HG03442 (cell line): ENCODE results near the gene TANC1.
"Not testable (repeated sequence)": the region's sequence is repeated elsewhere in the genome, so short reads cannot be mapped to it uniquely, and the experiment has no call there.

Source experiments
- ATAC-seq: cut with Tn5 transposase; IDR thresholded peaks from one replicate; pipeline ENCODE4 v1.9.1; 2021; ENCODE audit warnings: mild to moderate bottlenecking, moderate library complexity; ENCODE audit not compliant: unreplicated experiment

The TANC1 gene

DNA sequence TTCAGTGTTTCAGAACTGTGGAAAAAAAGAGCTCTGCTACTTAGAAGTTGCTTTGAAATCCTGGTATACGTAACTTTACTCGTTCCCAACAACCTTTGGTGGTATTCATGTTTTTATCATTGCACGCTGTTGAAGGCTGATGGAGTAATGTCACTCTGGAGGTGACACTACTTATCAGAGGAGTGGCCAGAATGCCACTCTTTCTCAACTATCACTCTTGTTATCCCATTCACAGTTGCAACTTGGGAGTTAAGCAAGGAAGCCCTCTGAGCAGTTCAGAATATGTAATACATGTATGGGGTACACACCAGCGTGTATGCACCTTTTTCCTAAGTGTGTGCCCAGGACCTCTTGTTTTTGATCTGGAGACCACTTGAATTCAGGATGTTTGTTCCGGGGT lies 53.6 kb downstream of the TANC1 start:
- no peak for ATAC-seq

DNA sequence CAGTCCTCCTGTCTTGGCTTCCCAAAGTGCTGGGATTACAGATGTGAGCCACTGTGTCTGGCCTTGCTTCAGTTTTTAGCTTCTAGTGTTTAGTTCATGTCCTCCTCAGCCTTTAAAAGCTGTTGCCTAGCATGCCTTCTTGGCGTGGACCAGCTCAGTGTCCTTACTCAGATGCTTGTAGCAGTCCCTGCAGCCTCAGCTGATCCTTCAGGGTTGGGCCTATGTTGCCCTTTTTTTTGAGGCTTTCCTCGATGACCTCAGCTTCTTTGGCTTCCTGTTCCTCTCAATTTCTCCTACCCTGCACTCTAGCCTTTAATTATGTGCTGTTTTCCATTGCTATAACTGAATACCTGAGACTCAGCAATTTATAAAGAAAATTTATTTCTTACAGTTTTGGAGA lies 57.7 kb downstream of the TANC1 start:
- ATAC-seq: no peak

DNA sequence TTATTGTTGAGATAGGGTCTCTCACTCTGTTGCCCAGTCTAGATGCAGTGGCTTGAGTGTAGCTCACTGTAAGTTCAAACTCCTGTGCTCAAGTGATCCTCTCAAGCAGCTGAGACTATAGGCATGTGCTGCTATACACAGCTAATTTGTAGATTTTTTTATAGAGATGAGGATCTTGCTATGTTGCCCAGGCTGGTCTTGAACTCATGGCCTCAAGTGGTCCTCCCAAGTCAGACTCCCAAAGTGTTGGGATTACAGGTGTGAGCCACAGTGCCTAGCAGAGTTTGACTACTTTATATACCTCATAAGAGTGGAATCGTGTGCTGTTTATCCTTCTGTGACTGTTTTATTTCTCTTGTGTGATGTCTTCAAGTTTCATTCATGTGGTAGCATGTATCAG lies 60.3 kb downstream of the TANC1 start:
- no peak for ATAC-seq

DNA sequence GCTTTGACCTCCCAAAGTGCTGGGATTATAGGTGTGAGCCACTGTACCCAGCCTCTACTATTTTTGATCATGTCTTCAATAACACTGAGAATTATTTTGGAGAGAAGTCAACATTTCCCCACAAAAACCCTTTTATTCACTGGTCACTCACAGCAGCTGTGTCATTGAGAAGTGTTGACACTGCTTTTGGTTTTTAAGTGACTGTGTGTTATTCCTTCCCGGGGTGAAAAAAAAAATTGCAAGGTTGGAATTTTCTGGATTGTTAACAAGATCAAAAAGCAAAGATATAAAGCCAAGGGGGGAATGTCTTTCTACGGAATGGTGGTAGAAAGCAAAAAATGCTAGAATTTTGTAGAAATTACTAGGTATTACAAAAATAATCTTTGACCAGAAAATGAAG lies 61.5 kb downstream of the TANC1 start:
- ATAC-seq: no peak

DNA sequence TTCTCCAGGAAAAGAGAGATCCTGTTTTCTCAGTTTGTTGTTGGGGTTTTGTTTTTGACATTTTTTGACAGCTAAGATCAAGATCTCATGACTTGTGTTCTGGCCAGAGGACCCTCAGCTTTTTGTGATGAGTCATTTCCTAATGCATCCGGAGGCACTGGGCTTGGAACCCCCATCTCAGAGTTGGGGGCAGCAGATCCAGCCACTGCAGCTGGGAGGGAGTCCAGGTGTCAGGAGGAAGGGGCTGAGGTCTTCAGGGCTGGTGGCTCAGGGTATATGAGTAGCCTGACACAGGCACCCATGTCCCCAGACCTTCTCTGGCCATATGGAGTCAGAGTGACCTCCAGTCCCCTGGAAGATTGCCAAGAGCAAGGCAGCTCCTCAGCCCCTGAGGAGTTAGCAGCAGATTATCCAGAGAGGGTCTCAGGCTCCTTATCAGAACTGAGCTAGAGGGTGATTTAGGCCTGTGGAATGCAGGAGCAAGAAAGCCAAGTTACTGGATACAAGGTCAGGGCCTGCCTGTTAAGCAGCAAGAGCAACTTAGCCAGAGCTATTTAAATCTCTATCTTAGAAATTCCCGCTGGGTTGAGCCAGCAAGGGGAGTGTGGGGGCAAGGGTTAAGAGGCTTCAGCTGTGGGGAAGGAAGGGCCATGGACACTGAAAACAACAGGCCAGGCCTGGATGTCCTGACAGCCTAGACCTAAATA lies 62.4 kb downstream of the TANC1 start:
- no peak for ATAC-seq

DNA sequence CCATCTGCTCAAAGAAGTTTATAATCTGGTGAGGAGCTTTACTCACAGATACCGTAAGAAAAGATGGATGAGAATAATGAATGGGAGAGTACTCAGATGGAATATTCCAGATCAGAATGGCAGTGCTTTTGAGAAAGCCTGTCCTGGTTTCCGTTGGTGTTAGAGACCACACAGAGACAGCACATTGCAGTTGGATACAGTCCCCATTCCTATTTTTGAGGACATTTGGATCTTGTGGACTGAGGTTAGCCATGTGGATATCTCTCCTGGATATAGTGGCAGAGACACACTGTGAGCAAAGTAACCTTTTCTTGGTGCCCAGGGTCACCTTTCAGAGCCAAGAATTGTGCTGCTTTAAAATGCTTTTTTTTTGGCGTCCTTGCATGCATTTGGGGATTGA lies 63.7 kb downstream of the TANC1 start:
- ATAC-seq: no peak

DNA sequence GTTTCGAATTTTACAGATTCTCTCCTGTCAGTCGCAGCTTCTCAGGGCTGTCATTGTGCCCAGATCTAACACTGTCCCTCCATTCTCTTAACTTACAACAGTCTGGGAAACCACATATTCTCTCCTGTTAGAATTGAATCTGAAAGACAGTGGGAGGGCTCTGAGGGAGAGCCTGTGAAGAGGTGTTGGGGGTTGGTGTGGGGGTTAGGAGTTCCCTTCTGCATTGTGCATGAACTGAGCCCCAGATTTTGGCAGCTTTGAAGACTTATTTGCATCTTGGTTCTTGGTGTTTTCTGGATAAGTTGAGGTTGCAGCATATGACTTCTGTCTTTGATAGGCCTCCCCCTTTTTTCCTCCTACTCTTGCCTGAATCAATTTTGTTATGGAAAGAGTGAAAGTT lies 64.1 kb downstream of the TANC1 start:
- no peak for ATAC-seq

DNA sequence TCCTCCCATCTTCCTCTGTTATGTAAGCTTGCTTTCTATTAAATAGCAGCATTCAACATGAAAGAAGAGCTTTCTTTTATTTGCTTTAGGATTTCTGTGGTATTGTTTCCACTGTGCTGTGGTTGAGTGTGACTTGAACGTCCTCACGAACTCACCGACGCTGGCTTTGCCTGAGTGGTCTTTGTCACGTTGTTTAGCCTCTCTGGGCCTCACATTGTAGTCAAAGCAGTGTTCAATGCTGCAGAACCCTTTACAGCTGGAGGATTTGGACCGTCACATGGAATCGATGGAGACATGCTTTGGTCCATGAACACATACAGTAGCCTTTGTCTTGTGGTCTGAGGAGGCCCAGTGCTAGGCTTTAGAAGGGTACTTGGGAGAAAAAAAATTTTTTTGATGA lies 66.3 kb downstream of the TANC1 start:
- no peak for ATAC-seq

DNA sequence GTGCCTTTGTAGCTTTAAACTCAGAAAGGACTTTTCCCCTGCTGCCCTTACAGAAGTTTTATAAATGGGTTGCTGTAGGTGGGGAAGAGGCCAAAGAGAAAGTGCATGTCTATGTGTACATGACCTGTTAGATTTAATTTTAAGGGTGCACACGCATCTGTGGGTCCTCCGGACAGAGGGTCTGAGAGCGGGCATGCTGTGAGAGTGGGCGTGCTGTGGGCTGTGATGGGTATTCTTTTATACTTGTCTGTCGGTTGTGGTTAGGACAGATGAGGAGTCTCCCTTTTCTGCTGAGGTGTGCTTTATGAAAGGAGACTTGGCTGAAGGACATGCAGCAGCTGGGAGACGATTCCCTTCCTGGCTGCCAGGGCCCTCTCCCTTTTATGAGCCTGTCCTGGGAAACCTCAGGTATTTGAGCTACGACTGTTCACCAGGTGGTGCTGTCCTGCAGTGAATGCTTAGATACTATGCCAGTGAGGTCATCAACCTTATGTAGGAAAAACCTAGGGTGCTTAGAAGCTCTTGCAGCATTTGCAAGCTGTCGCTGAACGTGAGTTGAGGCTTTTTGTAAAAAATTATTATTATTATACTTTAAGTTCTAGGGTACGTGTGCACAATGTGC lies 67.5 kb downstream of the TANC1 start:
- no peak for ATAC-seq

DNA sequence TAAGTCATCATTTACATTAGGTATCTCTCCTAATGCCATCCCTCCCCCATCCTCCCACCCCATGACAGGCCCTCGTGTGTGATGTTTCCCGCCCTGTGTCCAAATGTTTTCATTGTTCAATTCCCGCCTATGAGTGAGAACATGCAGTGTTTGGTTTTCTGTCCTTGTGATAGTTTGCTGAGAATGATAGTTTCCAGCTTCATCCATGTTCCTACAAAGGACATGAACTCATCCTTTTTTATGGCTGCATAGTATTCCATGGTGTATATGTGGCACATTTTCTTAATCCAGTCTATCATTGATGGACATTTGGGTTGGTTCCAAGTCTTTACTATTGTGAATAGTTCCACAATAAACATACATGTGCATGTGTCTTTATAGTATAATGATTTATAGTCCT lies 68.0 kb downstream of the TANC1 start:
- not testable (repeated sequence) for ATAC-seq

DNA sequence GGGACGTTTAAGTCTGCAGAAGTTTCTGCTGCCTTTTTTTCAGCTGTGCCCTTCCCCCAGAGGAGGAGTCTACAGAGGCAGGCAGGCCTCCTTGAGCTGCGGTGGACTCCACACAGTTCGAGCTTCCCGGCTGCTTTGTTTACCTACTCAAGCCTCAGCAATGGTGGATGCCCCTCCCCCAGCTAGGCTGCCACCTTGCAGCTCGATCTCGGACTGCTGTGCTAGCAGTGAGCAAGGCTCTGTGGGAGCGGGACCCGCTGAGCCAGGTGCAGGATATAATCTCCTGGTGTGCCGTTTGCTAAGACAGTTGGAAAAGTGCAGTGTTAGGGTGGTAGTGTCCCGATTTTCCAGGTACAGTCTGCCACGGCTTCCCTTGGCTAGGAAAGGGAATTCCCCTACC lies 72.9 kb downstream of the TANC1 start:
- ATAC-seq: not testable (repeated sequence)

DNA sequence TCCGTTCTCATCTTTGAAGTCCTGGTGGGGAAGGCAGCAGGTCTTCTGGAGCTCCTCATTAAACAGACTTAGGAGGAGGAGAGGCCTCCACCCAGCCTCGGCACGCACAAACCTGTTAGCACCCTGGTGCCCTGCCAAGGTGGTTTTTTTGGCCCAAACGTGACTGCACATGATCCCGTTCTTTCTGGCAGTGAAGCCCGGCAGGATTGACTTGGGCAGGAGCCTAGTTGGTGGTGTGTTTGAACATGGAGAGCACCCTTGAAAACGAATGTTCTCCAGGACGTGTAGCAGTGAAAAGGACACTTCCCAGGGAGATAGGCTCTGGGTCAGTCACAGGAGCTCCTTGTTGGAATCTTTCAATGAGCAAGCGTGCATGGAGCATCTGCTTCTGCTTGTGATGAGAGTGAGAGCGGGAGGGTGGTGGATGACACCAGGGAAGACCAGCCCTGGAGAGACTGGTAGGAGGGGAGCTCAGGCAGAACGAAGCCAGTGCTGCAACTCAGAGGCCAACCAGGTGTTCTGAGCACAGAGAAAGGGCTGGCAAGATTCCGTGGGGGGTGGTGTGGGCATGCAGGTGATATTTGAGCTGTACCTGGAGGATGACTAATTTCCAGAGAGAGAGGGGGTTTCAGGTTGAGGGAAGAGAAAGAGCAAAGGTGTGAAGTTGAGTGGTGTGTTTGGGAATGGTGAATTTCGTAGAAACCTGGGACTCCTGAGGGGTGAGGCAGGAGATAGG lies 73.8 kb downstream of the TANC1 start:
- no peak for ATAC-seq

DNA sequence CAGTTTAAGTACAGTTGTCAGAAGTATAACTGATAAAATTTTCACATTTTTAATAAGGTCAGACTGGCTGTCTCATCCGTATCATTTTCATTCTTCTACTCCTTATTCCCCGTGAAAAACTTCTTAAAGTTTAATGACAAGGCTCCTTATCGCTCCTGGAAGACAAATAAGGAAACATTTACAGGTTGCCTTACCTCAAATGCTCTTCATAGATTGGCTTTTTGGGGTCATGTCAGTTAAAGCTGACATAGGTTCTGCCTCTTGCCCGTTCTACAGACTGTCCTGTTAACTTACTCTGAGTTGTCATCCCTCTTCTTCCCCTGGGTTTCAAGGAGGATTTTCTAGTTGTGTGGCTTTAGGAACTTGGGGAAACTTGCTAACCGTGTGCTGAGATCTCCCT lies 75.3 kb downstream of the TANC1 start:
- no peak for ATAC-seq

DNA sequence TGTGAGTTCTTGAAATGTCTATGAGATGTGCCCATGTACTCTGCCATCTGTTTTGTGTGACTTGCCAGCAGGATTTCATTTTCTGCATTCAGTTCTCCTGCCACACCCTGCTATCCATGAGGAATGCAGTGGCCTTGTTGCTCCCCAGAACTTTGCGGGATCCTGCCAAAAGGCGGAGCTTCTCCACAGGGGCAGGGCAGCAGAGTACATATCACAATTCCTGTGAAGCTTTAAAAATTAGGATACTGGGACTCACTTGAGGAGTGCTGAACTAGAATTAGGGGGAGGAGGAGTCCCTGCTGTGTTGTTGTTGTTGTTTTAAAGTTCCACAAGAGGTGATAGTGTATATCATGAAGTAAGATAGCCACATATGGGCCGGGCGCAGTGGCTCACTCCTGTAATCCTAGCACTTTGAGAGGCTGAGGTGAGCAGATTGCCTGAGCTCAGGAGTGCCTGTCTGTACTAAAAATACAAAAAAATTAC lies 76.4 kb downstream of the TANC1 start:
- no peak for ATAC-seq

DNA sequence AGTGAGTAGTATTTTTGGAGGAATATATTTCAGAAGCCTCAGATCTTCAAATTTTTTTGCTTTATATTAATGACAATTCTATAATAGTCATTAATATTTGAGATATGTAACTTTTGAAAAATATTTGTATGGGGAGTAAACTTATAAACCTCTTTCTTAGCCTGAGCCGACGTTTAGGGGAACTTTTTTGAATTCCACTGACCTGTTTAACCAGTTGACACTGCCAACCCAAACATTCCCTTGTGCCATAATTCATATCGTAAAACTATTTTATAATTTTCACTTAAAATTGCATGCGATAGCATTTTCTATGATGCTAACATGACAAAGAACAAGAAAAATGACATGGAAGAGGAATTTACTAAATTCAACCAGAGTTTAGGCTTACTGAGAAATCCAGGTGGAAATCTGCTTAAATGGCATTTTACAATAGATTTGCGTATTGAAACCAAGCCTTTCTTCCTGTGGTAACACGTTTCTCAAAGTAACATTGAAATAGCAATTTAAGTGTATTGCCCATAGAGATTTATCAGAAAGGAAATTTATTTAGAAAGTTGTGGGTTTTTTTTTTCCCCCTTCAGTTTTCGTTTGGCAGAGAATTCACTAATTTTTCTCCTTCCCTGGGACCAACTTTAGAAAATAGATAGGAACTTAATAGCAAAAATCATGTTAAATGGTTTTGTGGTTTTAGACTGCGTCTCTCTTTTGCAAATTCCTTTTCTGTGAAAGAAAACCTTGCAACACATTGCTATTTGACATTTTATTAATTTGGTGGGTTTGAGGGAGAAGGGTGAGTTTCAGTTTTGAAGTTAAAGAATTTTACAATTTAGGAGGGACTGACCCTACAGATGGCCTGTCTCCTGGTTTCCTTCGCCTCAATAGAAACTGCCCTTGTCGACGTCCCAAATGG lies 77.4 kb downstream of the TANC1 start:
- no peak for ATAC-seq

DNA sequence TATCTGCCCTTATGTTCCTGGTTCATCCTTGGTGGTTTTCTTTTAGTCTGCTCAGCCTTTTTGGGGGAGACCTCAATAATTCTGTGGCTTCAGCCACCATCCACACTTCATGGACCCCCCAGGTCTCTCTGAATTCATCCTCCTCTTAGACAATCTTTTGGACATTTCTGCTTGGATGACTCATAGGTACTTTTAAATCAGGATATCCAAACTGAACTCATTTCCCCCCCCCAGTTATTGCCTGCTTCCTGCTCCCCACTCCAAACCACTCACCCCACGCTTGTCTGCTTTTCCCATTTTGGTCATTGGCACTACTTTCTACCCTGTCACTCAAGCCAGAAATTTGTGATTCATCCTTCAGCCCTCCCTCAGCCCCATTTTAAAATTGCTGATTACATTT lies 78.5 kb downstream of the TANC1 start:
- ATAC-seq: no peak

DNA sequence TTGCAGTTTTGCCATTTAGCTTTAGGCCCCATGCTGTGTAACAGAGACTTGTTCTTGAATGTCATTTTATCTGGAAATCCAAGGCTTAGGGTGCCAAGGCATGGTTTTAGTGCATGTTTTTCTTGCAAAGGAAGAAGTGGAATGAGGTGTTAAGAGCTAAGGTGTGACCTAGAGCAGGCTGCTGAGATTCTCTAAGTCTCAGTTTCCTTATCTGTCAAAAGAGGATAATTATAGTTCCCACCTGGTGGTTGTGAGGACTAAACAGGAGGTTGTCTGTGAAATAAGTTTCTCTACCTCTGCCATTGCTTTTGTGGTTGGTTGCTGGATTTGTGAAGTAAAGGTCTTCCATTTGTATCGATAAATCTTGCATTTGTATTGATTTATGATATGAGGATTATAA lies 82.0 kb downstream of the TANC1 start:
- no peak for ATAC-seq

DNA sequence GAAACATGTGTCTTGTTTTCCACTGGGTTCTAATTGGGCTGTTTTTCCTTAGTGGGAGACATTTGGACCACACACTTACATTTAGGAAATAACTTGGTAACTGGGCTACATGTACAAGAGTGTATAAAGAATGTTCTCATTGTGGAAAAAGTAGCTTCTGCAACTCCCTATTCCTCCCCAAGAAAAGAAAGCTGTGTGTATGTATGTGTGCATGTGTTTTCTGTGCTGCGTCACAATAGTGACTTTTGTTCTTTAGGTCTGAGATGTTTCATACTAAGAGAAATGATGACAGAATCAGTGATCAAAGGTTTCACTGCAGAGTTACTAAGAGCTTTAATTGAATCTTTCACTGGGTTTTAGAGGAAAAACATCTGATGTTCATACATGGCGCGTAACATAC lies 82.7 kb downstream of the TANC1 start:
- ATAC-seq: no peak

DNA sequence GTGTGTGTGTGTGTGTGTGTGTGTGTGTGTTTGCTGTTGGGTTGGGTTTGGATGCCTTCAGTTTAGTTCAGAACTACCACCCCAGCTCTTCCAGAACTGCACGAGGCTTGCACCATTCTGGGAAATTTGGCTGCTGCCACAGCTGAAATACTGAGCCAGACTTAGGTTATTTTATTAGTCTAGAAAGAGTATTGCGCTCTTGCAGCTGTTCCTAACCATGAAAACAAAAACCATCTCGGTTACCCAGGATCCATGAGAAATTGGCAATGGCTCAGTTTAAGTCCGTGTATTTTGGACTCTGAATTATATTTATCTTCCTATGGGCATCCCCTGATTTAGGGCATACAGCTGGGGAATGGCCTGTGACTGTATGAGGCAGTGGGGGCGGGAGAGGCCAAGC lies 83.2 kb downstream of the TANC1 start:
- ATAC-seq: no peak

DNA sequence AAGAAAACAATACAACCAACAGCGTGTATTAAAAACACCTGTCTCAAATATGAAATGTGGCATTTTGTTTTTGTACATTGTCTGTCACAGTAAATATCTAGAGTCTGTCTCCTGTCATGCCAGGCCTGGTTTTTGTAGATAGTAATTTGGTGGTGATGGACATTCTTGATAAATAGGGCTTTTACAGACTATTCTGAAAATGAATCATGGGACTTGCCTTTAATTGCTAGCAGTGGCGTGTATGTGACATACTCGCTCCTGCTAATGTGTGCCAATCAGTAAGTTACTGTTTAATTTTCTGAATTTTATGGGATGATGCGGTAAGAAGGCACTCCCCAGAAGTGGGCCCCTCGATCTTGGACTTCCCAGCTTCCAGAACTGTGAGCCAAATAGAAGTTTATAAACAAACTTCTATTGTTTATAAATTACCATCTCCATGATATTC lies 83.7 kb downstream of the TANC1 start:
- no peak for ATAC-seq
